SU-DHL-6 (cell line): ENCODE measurements around the gene GPC1.

Source experiments
- H2AFZ ChIP-seq: fragments of 200-600 bp; sonication (generic); 2 replicates; pipeline ENCODE4 v1.6.1; 2014; ENCODE audit warnings: low read depth, mild to moderate bottlenecking, moderate library complexity, mixed read lengths, antibody characterized with exemption, low read length; ENCODE audit not compliant: severe bottlenecking
- H3F3A ChIP-seq: fragments of 200-600 bp; shearing (Covaris generic); 2 replicates; pipeline ENCODE4 v1.6.0; 2016; ENCODE audit warnings: antibody characterized with exemption, mild to moderate bottlenecking; ENCODE audit not compliant: insufficient read depth
- H3K27ac ChIP-seq: fragments of 200-600 bp; sonication (generic); 2 replicates; pipeline ENCODE4 v1.5.1; 2016; ENCODE audit warnings: low read depth, mild to moderate bottlenecking, low read length, moderate library complexity, mixed read lengths
- H3K27me3 ChIP-seq: fragments of 200-600 bp; sonication (generic), shearing (Covaris generic); 2 replicates; pipeline ENCODE4 v1.6.0; 2014; ENCODE audit warnings: mild to moderate bottlenecking, low read length
- H3K36me3 ChIP-seq: fragments of 200-600 bp; sonication (generic); 2 replicates; pipeline ENCODE4 v1.6.1; 2014; ENCODE audit warnings: mild to moderate bottlenecking, low read length, mixed read lengths
- H3K4me2 ChIP-seq: fragments of 300-600, 200-600 bp; shearing (Covaris generic), sonication (generic); 2 replicates; pipeline ENCODE4 v1.6.0; 2014; ENCODE audit warnings: low read length, low read depth, mild to moderate bottlenecking; ENCODE audit not compliant: poor library complexity, severe bottlenecking
- H3K4me3 ChIP-seq: fragments of 200-600 bp; sonication (generic); 2 replicates; pipeline ENCODE4 v1.5.1; 2014; ENCODE audit warnings: antibody characterized with exemption, low read length, mild to moderate bottlenecking, mixed read lengths; ENCODE audit not compliant: insufficient read depth, poor library complexity, severe bottlenecking
- H3K79me2 ChIP-seq: fragments of 200-600 bp; sonication (generic); 2 replicates; pipeline ENCODE4 v1.6.1; 2014; ENCODE audit warnings: mild to moderate bottlenecking, low read length, moderate library complexity; ENCODE audit not compliant: insufficient read depth
- H3K9ac ChIP-seq: fragments of 200-600 bp; sonication (generic); 2 replicates; pipeline ENCODE4 v1.7.0; 2014; ENCODE audit warnings: mild to moderate bottlenecking, low read length
- H3K9me2 ChIP-seq: fragments of 200-600 bp; sonication (generic); replicated peaks from 2 replicates; pipeline ENCODE4 v1.6.1; 2014; ENCODE audit warnings: low read length; ENCODE audit not compliant: insufficient read depth
- H3K9me3 ChIP-seq: fragments of 200-600 bp; sonication (generic); 2 replicates; pipeline ENCODE4 v1.6.1; 2014; ENCODE audit warnings: low read length, mixed read lengths; ENCODE audit not compliant: insufficient read depth
- H4K20me1 ChIP-seq: fragments of 200-600 bp; sonication (generic); 2 replicates; pipeline ENCODE4 v1.6.1; 2014; ENCODE audit warnings: low read depth, mild to moderate bottlenecking, antibody characterized with exemption, low read length, moderate library complexity, mixed read lengths
- EZH2phosphoT487 ChIP-seq: fragments of 200-600 bp; sonication (generic), shearing (Covaris generic); conservative IDR thresholded peaks from 2 replicates; pipeline ENCODE4 v1.6.1; 2018; ENCODE audit warnings: mild to moderate bottlenecking, antibody characterized with exemption, low read length, moderate library complexity, mixed read lengths
- TF ChIP-seq, protein P1 (sequence below): fragments of 200-600 bp; sonication (generic); IDR thresholded peaks from one replicate; pipeline ENCODE4 v1.5.1; 2017; ENCODE audit warnings: antibody characterized with exemption, mild to moderate bottlenecking, low read length, moderate library complexity; ENCODE audit not compliant: insufficient read depth, poor library complexity, severe bottlenecking

GPC1 gene

DNA sequence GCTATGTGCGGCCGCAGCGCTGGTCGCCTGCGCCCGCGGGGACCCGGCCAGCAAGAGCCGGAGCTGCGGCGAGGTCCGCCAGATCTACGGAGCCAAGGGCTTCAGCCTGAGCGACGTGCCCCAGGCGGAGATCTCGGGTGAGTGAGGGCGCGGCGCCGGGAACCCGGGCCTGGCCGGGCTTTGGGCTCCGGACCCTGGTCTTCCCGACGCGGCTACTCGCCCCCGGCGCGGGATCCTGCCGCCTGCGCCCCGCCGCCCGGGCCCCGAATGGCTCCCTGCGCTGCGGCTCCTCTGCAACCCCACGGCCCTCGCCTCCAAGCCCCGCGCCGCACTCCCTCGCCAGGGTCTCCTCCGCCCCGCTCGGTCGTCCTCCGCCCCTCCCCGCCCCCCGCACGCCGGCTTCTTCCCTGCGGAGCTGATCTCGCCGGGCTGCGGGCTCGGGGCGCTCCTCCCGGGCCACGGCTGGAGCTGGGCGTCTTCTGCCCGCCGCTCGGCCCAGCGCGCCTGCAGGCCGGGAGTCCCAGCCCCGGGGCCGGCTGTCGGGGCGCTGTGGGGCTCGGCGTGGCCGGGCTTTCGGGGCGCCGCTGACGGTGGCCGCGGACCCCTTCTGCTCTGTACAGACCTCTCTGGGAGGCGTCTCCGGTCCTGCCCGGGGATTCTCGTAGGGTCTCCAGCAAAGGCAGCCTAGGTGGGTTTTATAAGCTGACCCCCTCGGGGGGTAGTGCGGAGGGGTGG is 652 bp downstream of the GPC1 start:
- Histone ChIP-seq H3K27me3 (no peaks in the 10 kb centered on the region), H4K20me1 (no peaks in the 10 kb centered on the region), H3K27ac (no peak overlapping the region), H3K79me2 (no peaks in the 10 kb centered on the region), H3K36me3 (no peaks in the 10 kb centered on the region), H2AFZ (no peak overlapping the region), H3F3A (no peaks in the 10 kb centered on the region), H3K9me3 (no peaks in the 10 kb centered on the region), H3K9me2 (no peaks in the 10 kb centered on the region), H3K4me3 (peak overlapping the region; percentile 36), H3K9ac (peak overlapping the region; percentile 29; the same call in 1 of the 2 replicates), H3K4me2 (peak overlapping the region; percentile 46)
- TF ChIP-seq, protein P1, sequence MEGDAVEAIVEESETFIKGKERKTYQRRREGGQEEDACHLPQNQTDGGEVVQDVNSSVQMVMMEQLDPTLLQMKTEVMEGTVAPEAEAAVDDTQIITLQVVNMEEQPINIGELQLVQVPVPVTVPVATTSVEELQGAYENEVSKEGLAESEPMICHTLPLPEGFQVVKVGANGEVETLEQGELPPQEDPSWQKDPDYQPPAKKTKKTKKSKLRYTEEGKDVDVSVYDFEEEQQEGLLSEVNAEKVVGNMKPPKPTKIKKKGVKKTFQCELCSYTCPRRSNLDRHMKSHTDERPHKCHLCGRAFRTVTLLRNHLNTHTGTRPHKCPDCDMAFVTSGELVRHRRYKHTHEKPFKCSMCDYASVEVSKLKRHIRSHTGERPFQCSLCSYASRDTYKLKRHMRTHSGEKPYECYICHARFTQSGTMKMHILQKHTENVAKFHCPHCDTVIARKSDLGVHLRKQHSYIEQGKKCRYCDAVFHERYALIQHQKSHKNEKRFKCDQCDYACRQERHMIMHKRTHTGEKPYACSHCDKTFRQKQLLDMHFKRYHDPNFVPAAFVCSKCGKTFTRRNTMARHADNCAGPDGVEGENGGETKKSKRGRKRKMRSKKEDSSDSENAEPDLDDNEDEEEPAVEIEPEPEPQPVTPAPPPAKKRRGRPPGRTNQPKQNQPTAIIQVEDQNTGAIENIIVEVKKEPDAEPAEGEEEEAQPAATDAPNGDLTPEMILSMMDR, result no peak
- TF ChIP-seq EZH2phosphoT487, result no peak

DNA sequence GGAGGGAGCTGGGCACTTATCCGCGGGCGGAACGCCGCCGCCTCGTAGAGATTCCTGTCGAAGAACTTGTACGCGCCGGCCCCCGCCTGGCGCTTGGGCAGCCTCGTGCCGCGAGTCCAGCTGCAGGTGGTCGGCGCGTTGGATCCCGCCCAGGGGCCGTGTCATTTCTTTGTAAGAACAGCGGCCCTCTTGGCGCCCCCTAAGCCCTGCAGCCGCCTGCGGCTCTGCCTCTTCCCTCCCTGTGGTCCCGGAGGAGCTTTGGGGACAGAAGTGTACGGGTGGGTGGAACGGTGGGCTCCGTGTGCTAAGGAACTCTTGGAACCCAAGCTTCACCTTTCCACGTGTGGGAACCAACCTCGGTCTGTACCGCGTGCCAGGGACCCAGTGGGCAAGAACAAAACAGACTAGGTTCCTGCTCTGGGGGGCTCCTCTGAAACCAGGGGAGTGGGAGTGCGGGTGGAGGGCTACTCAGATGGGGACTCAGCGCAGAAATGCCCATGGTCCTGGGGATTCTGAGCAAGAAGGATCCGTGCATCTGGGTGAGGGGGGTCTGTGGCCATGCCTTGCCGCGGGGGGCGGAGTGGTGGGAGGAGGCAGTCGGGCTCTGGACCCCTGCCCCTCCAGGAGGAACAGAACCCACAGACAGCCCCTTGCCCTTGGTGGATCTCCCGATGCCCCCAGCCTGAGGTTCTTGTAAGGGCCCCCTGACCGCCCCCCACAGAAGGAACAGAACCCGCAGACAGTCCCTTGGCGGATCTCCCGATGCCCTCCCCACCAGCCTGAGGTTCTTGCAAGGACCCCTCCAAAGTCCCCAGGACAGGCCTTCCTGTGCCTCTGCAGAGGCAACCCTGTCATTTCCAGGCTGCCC is 1.5 kb downstream of the GPC1 start:
- Histone ChIP-seq H3K9me3 (no peaks in the 10 kb centered on the region), H2AFZ (no peak overlapping the region), H3K9ac (no peak overlapping the region), H3F3A (no peaks in the 10 kb centered on the region), H3K4me3 (no peak overlapping the region), H3K4me2 (no peak overlapping the region), H3K27me3 (no peaks in the 10 kb centered on the region), H4K20me1 (no peaks in the 10 kb centered on the region), H3K79me2 (no peaks in the 10 kb centered on the region), H3K27ac (no peak overlapping the region), H3K36me3 (no peaks in the 10 kb centered on the region), H3K9me2 (no peaks in the 10 kb centered on the region)
- TF ChIP-seq EZH2phosphoT487, result no peak
- TF ChIP-seq, protein P1, result no peak

DNA sequence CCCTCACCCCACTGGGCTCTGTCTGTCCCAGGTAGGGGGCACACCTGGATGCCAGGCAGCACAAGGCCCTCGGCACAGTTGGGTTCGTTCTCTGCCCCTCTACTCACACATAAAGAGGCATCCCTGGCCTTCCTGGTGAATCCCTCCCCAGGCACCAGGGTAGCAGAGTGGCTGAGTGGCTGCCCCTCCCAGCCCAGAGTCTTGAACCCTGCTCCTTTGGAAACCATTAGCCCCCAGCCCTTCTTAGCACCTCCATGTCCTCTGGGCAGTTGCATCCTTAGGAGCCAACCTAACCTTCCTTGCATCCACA is 2.0 kb downstream of the GPC1 start:
- TF ChIP-seq EZH2phosphoT487, result no peak
- TF ChIP-seq, protein P1, result no peak
- H3K9ac ChIP-seq, result no peak overlapping the region
- no peaks in the 10 kb centered on the region for H3K27me3 ChIP-seq
- H3K9me3 ChIP-seq, result no peaks in the 10 kb centered on the region
- H3K27ac ChIP-seq, result no peak overlapping the region
- no peaks in the 10 kb centered on the region for H3K79me2 ChIP-seq
- no peak overlapping the region for H2AFZ ChIP-seq
- H3K4me2 ChIP-seq, result no peak overlapping the region
- H3K36me3 ChIP-seq, result no peaks in the 10 kb centered on the region
- H3K9me2 ChIP-seq, result no peaks in the 10 kb centered on the region
- H4K20me1 ChIP-seq, result no peaks in the 10 kb centered on the region
- H3K4me3 ChIP-seq, result no peak overlapping the region
- no peaks in the 10 kb centered on the region for H3F3A ChIP-seq
